ENCODE measurements around the gene KMT2E.

The KMT2E gene

DNA sequence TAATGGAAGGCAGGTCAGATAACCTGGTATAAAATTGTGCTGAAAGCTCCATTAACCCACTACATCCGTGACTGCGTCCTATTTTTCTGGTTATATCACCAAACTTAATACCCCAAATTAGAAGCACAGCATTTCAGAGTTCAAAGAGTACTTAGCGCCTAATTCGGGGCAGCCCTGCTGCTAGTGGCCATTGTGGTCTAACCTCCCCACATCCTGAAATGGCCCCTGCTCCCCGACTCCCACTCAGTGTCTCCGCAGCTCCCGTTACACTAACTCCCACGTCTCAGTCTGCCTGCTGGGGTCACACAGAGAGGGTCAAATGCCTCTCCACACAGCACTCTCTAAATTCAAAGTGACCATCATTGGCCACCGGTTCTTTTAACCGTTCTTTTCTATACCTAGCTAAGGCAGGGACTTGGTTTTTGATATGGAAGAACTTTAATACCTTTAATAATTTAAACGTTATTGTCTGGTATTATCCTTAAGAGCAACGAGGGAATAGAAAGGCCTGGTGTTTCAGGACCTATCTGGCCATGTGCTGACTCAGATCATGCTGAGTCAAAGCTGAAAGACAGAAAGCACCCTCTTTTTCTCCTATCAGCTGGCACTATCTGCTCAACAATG is 117.1 kb downstream of the KMT2E start:
- DNase-seq, result no peak

- DNase-seq, result no peak
Measured at GRCh38 chr7:105131890-105132289, 117.9 kb downstream of the KMT2E start.

DNA sequence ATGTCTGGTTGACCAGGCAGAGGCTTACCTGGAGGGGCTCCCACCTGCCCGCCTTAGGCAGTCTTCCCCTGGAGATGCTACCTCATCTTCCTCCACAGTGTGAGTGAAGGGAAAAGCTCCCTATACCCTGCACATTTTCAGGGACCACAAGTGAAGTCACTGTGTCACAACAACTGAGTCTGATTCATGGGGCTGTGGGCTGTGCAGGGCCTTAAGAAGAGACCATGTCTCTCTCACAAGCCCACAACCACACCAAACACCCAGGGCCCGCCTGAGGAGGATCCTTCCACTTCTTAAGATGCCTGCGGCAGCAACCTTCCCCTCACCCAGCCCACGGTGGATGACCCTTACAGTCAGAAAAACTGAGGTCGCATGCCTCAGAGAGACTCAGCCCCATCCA is 118.3 kb downstream of the KMT2E start:
- DNase-seq, result no peak

DNA sequence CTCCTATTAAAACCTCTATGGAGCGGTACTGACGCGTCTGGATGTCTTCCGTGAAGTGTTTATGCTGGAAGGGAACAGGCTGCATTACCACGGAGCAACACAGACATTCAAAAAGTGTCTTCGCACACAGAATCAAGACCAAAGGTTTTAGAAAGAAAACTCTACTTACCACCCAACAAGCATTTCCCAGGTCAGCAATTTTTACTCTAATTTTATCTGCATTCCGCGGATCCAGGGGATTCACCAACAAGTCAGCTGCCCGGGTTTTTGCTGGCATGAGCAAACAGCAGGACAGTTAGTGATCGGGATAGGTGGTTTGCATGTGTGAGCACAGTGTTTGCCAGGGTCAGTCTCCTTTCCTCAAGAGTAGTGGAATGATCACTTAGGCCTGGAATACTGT is 118.8 kb downstream of the KMT2E start:
- DNase-seq, result no peak

DNA sequence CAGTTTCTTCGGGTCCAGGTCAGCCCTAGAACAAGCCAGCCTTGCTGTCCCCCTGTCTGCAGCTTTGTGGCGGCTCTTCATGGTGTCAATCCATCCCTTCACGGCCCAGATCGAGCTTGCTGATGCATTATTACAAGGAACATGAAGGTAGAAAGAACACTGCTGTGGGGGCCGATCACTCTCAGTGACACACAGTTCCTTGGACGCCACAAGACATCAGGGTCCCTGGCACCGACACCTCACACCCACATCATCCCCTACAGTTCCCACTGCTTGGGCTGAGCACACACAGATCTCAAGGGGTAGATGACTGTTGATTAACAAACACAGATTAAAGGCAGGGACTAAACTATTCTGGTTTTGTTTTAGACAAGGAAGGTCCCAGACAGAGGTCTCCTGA is 119.4 kb downstream of the KMT2E start:
- no peak for DNase-seq

GRCh38 chr7:105133986-105134655 is 120.1 kb downstream of the KMT2E start:
- no peak for DNase-seq

DNA sequence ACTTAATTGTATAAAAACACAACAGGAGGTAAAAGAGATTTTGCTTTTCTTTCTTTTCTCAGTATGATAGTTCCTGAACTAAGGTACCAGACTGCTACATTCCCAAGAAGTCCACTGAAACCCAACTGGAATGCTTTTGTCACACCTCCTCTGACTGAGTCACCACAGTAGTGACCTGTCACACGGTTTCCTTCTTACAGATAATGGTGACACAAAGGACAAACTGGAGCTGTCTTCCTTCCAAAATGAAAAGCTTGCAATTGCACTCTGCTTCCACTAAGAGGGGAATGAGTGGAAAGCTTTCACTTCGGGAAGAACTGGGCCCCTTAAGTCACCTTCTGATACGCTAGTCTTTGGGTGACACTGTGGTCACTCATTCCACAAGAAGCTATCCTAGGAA is 122.2 kb downstream of the KMT2E start:
- no peak for DNase-seq

DNA sequence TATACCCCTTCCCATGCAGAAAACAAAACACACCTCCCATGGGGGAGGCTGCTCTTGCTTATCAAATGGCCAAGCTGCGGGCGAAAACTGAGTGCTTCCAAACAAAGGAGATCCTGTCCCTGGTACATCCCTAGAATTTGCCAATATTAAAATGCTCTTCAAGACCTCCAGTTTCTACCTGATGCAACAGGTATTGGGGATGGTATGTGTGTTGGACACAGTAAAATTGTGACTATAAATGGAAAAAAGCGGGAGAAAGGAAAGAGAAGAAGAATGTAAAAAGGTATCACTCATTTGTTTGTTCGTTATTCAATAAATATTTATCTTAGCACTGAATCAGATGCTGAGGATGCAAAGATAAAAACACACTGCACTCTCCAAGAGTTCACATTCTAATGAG is 123.9 kb downstream of the KMT2E start:
- no peak for DNase-seq

DNA sequence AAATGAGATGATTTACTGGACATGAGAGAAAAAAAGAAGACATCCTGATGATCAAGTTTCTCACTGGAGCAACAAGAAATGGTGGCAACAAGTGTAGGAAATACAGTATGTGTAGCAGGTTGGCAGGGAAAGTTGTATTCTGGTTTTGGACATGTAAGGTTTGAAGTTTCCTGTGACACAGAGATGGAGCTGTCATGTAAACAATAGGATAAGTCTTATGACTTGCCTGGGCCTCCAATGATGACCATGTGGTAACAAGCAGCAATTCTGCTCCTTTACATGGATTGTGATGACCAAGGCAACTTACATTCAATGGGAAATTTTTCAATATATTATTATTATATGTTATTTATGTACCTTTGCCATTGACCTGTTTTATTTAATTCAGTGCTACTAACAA is 125.4 kb downstream of the KMT2E start:
- no peak for DNase-seq

GRCh38 chr7:105141068-105141467 is 127.1 kb downstream of the KMT2E start:
- DNase-seq, result no peak

GRCh38 chr7:105149827-105150226 is 135.8 kb downstream of the KMT2E start:
- no peak for DNase-seq

GRCh38 chr7:105151152-105151551 is 137.1 kb downstream of the KMT2E start:
- no peak for DNase-seq

DNA sequence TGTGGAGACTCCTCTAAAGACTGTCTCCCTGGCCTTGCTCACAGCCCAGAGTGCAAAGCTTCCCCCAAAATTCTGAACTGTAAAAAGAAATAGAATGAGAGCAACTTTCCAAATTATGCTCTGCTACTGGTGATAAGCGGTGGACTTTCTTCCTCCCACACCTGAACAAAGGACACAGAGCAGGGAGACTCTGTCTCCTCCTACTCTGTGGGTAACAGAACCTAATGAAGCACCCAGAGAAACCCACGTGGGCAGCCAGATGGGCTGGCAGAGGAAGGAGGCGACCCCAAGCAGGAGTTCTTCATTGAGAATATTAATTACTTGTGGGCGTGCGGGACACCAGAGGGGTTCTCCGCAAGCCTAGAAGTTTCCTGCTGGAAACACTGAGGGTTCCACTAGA is 139.5 kb downstream of the KMT2E start:
- DNase-seq, result no peak

- DNase-seq, result no peak
Measured at GRCh38 chr7:105154084-105154483, 140.1 kb downstream of the KMT2E start.

DNA sequence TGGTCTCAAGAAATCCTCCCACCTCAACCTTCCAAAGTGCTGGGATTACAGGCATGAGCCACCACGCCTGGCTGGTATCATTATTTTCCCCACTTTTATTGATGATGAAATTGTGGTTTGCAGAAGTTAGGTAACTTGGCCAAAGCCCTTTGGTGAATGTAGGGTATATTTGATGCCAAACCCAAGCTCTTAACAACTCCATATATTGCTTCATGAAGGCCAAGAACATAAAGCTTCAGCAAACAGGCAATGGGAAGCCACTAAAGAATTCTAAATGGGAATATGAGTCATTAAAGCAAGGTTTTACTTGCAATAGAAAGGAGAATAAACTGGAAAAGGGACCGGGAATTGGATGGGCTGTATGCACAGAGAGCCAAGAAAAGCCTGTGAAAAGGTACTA is 142.7 kb downstream of the KMT2E start:
- DNase-seq, result no peak

- DNase-seq, result no peak
Measured at GRCh38 chr7:105157278-105157677, 143.3 kb downstream of the KMT2E start.

- DNase-seq, result no peak
Measured at GRCh38 chr7:105161366-105161765, 147.4 kb downstream of the KMT2E start.

Data from cortex of kidney (tissue), 1 donor.